HG02981 (cell line): ENCODE measurements around the gene ELP4.

Source experiments
- ATAC-seq: cut with Tn5 transposase; IDR thresholded peaks from one replicate; pipeline ENCODE4 v1.9.1; 2021; ENCODE audit warnings: mild to moderate bottlenecking, moderate library complexity; ENCODE audit not compliant: unreplicated experiment

Gene ELP4

DNA sequence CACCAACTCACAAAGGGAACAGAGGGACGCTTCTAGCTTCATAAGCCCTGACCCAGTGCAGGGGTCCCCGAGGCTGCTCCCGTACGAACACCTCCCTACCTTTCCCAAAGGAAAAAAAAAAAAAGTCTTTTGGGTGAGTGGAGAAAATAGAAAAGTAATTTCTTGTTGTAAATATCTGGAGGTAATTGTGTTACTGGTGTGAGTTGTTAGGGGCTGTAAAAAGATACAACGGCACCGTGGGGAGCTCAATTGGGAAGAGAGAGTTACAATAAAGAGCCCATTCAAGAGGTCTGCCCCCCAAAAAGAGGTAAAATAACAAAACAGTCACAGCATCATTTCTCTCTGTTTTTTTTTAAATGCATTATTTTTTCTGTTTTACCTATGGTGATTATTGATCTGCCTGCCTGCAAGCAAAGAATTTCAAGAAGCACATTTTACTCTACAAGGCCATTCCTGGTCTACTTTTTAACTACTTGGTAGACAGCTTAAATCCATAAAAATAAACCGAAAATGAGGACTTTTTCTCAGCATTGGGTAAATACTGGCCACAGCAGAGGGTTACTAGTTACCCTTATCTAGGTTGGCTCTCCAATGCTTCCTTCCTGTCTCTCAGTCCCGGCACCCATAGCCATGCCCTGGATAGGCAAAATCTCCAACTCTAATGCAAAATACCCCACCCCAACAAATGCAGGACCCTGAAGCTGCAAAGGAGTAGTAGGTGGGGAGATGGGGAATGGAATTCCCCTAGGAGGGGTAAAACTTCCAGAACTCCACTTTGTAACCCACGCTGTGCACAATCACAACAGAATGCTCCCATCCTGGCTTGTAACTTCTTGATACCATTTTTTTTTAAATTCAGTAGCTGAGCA is 298.5 kb downstream of the ELP4 start:
- no peak for ATAC-seq

DNA sequence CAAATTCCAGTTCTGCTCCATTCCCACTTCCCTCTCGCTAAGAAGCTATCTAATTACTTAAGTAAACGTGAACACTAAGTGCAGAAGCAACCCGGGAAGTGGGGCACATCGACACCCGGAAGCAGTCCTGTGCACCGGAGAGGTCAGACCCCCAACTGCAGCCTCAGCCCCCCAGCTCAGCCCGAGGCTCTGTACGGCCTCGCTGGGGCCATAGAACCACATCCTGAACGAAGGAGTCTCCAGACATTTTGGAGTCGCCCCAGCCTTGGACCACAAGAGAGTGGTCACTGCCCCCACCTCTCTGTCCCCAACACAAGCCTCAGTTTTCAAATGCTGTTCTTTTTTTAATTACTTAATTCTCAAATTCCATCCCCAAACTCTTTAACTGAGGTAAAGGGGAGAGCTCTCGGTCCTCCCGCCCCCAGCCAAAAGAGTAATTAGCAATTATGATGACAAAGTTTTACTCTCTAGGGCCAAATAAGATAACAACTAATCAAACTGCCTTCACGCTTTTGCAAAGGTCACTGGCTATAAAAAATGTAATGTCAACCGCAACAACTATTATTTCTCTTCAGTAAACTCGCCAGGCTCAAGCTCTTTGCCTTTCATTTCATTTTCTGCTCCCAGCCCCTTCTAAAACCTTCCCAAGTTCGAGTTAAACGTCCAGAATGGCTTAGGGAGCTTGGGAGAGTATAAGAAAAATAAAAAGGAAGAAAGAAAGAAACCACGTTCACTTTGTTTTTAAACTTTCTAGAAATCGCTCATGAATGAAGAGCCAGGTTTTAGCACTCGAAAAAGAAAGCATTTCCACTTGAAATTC is 299.4 kb downstream of the ELP4 start:
- ATAC-seq = no peak

DNA sequence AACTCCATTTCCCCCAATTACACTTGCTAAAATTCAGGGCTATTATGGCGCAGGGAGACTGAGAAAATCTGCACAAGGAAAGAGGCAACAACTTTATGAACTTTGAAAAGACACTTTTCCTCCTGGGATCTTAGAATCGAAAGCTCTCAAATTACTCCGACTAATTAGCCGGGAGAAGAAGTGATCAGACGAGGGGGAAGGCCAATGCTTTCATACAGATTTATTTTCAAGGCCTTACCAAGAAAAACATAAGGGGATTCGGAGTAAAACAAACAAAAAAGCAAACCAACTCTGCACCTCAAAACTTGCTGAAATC is 299.9 kb downstream of the ELP4 start:
- ATAC-seq = no peak

DNA sequence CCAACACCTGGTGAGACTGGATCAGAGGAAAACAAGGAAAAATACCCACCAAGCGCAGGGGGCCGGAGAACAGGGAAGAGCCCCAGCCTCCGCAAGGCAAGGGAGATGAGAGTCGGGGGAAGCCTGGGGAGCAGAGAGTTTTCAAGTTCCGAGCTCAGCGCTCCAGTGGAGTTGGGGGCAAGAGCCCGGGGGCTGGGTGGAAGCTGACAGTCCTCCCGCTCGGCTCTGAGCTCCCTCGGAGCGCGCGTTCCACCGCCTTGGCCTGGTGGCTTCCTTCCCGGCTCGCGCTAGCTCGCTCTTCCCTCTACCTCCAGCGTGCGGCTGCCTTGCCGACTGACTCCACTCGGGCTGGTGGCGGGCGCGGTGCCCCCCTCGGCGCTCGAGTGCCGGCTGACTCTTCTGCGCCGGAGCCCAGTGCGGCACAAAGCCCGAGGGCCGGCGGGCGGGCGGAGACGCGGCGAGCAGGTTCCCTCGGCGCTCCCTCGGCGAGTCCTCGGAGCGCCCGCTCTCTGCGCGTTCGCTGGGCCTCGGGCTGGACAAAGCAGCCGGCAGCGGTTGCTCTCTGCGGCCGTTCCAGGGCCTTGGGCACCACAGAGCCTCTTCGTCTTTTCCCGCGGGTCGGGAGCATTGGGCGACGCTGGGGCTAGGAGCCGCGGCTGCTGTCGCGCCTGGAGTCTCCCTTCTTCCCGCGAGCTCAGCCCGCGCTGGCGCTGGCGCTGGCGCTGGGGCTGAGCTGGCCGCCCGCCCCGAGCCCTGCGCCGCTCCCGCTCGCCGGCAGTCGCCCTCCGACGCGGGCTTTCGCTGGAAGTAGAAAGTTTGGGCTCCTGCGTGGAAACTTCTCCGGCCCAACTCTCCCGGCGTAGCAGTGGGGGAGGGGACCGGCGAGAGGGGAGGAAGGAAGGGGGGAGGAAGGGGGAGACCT is 300.6 kb downstream of the ELP4 start:
- no peak for ATAC-seq

DNA sequence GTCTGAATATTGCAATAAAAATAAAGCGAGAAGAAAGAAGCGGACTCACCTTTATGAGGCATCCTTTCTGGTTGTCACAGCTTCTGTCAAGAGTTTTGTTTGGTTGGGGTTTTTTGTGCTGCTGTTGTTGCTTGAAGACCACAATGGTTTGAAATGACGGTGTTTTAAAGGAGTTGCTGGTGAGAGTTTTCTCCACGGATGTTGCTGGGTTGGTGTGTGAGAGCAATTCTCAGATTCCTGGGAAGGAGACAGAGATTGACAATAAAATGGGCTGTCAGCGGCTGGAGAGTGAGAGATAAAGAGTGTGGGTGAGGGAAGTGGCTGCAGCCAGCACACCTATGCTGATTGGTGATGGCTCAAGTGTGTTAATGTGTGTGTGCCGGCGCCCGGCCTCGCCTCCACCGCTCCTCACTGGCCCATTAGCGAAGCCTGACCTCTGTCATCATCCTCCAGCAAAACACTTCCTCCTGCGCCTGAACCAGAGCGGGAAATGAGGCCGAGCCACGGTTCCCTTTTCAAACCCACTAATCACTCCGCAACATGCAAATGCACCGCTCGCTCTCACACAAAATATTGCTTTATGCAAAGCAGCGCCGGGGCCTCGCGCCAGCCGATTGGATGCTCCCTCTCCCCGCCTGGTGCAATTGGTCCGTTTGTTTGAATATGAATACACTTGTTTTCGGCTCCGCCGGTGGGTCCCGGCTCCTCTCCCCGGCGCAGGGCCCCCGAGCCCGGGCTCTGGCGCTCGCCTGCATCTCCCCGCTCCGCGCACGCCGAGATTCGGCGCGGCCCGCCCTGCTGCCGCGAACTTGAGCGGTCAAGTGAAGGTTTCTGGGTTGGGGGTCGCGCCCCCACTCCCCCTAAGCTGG is 301.4 kb downstream of the ELP4 start, which contains the start of gene PAX6:
TSS of gene PAX6 (minus strand) at position 544 of the 869 bp plus-strand sequence. CDS start 4,911 bp downstream, outside the sequence.
- ATAC-seq = peak; percentile 64

- ATAC-seq = no peak
These were observed 303.1 kb downstream of the ELP4 start for GRCh38 chr11:31812383-31813381.

DNA sequence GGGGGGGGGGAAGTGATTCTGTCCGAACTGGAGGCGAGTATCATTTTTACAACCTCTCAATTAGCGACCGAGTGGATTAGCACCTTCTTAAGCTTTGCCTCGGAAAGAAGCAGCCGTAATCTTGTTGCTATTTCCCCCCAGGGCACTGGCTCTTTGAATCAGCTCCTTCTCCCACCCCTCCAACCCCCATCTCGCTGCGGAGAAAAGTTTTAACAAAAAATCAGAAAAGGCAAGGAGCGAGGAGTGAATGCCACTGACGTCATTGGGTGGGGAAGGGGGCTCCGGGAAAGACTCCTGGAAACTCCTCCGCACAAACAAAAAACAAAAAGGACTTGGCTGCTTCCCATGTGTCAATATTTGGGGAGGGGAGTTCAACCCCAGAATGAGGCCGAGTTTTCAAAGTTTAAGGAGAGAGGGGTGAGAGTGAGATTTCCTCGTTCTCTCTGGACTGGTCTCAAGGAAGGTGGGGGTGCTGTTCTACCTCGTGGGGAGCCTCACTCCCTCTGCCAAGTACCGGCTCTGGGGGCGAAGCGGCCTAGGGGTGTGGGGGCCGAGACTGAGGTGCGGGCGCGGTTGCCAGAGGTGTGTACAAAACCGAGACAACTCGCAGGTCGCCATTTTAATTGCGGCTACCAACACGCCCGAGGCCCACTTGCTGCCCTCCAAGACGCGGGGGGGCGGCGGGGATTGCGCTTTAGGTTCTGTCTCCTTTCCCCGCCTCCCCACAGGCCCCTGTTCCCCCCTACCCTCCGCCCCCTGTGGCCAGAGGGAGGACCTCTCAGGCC is 304.0 kb downstream of the ELP4 start:
- ATAC-seq = no peak

DNA sequence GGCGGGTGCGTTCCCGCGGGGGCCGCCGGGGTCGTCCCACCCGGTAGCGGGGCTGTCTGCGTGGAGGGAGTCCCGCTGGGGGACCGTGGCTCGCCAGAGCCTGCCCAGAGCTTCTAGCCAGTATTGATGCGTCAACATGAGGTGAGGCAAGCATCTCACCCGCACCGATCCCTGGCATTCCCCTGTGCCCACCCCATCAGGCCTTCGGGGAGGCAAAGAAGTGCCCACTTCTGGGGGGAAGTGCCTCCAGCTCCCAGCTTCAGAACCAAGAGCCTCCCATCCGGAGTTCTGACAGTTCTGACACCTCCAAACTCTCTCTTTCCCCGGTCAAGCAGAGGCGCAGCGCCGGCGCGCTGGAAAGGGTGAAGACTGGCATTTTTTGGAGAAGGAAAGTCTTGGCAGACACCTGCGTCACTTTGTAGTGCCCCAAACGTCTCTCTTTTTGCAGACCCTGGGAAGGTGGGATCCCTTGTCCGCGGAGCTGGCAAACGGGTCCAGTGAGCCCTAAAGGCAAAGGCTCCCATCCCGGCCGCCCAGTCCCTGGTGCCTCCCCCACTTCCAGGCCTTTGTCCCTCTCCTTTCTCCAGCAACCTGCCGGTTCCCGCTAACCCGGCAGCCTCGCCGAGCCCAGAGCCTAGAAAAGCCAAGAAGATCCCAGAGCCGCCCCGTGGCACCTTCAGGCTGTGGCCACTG is 304.8 kb downstream of the ELP4 start:
- ATAC-seq = no peak

- ATAC-seq = no peak
These were observed 306.3 kb downstream of the ELP4 start for GRCh38 chr11:31815711-31816467.

DNA sequence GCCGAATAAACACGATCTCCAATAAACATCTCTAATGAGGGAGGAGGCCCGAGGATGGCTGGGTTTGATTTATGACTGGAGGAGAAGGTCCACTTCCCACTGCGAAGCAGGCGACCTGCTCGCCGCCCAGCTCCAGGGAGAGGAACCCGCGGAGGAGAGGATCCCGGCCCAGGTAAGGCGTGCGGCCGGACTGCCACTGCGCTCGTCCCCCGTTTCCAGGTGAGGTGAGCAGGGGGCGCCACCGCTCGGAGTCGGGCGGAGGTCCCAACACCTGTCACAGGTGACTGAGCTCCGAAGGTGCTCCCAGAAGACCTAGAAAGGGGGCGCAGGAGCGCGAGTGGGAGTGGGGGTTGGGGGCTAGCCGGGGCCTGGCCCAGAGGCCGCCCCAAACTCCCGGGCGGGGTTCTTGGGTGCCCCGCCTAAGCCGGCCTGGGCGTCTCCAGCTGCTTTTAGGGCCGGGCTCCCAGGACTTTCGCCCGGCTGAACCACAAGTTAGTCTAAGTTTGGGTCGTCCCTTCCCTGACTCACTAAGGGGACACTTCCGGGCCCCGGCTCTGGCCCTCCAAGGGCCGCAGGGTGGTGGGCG is 307.0 kb downstream of the ELP4 start:
- ATAC-seq = no peak

- ATAC-seq = no peak
These were observed 307.6 kb downstream of the ELP4 start for GRCh38 chr11:31817054-31817620.

DNA sequence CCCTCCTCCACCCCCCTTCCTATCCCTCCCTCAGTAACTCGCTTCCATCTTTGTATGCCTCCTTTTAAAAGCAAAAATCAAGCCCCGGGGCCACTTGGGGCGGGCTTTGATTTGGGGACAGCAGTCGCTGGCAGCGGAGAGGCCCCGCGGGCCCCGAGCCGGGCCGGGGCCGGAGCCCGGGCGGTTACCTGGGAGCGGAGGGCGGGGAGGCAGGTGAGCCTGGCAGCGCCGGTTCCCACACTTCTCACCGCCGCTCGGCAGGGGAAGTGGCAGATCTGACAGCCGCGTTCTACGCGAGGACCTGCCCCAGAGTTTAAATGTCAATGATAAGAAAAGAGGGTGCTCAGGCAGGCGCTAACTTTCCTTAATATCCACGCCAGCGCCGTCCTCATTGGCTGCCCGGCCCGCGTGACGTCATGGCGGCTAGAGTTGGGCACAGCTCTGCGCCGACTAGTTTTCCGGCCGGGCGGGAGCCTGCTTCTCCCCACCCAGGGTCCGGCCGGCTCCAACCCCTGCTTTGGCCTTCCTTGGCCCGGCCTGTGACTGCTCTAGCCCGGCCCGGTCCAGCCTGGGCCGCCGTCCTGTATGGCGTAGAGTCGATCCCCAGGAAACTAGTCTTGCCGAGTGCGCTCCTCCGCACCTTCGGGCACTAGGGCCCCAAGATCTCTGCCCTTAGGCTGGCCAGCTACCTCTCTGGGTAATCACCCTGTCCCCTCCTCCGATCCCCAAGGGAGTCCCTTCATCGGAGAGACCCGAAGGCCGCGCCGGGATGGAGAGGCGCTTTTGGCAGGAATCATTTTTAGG is 308.3 kb downstream of the ELP4 start:
- no peak for ATAC-seq

DNA sequence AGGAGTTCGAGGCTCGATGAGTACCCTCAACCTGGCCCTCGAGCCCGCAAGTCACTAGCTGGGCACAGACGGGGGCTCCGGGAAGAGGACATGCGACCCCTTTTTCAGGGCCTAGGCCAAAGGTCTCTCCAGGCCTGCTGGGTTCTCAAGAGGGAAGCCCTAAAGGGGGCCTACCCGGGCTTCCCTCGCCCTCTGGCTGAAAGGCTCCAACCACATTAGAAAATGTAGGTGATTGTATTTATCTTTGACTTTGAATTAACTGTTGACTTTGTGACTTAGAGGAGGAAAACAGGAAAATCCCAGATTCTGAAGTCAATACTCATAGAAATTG is 308.8 kb downstream of the ELP4 start:
- no peak for ATAC-seq

GRCh38 chr11:31818874-31819331 is 309.3 kb downstream of the ELP4 start:
- no peak for ATAC-seq
